Nephron progenitor cell (in vitro differentiated cells): ENCODE measurements around the gene SPRED2.

ENCODE experiments used
- DNase-seq: peaks from one replicate; pipeline ENCODE4 v3.0.0; 2021
- H3K27ac Mint-ChIP-seq: 2 replicates; pipeline ENCODE4 v1.8.0; 2021; ENCODE audit warnings: mild to moderate bottlenecking, moderate library complexity, mixed read lengths
- H3K27me3 Mint-ChIP-seq: 2 replicates; pipeline ENCODE4 v1.8.0; 2021; ENCODE audit warnings: mild to moderate bottlenecking, low read depth, mixed read lengths; ENCODE audit not compliant: poor library complexity
- H3K36me3 Mint-ChIP-seq: 2 replicates; pipeline ENCODE4 v1.8.0; 2021; ENCODE audit warnings: low read depth, mixed read lengths
- H3K4me1 Mint-ChIP-seq: 2 replicates; pipeline ENCODE4 v1.8.0; 2021; ENCODE audit warnings: mixed read lengths
- H3K4me3 Mint-ChIP-seq: 2 replicates; pipeline ENCODE4 v1.8.0; 2021; ENCODE audit warnings: mild to moderate bottlenecking, moderate library complexity, mixed read lengths
- H3K9me3 Mint-ChIP-seq: 2 replicates; pipeline ENCODE4 v1.8.0; 2021; ENCODE audit warnings: mild to moderate bottlenecking, moderate library complexity, mixed read lengths
- CTCF ChIP-seq: fragments of 200-600 bp; sonication (generic); IDR thresholded peaks from 2 replicates; pipeline ENCODE4 v1.5.0; 2021; ENCODE audit warnings: antibody characterized with exemption

SPRED2 gene

GRCh38 chr2:65369980-65370379, 62.4 kb downstream of the SPRED2 start:
- H3K9me3 Mint-ChIP-seq: no peaks in the 10 kb centered on the region
- DNase-seq: no peak
- no peak for TF ChIP-seq CTCF
- H3K4me3 Mint-ChIP-seq: no peak overlapping the region
- no peak overlapping the region for H3K27ac Mint-ChIP-seq
- peaks cover 85% of the 10 kb centered on the region for H3K4me1 Mint-ChIP-seq
- H3K27me3 Mint-ChIP-seq: peaks cover under 1% of the 10 kb centered on the region
- peaks cover 11% of the 10 kb centered on the region for H3K36me3 Mint-ChIP-seq

- H3K4me1 Mint-ChIP-seq: peaks cover 83% of the 10 kb centered on the region
- no peaks in the 10 kb centered on the region for H3K27me3 Mint-ChIP-seq
- no peak overlapping the region for H3K4me3 Mint-ChIP-seq
- no peak overlapping the region for H3K27ac Mint-ChIP-seq
- peaks cover 11% of the 10 kb centered on the region for H3K36me3 Mint-ChIP-seq
- no peak for DNase-seq
- TF ChIP-seq CTCF: no peak
- H3K9me3 Mint-ChIP-seq: no peaks in the 10 kb centered on the region
These were observed 62.8 kb downstream of the SPRED2 start for GRCh38 chr2:65369574-65369973.

GRCh38 chr2:65368468-65368867, 63.9 kb downstream of the SPRED2 start:
- peaks cover 86% of the 10 kb centered on the region for H3K4me1 Mint-ChIP-seq
- H3K9me3 Mint-ChIP-seq: no peaks in the 10 kb centered on the region
- H3K27ac Mint-ChIP-seq: no peak overlapping the region
- DNase-seq: no peak
- H3K4me3 Mint-ChIP-seq: no peak overlapping the region
- TF ChIP-seq CTCF: no peak
- H3K36me3 Mint-ChIP-seq: peaks cover 10% of the 10 kb centered on the region
- no peaks in the 10 kb centered on the region for H3K27me3 Mint-ChIP-seq

- TF ChIP-seq CTCF: no peak
- Mint-ChIP-seq H3K27me3 (no peaks in the 10 kb centered on the region), H3K4me3 (no peak overlapping the region), H3K9me3 (no peaks in the 10 kb centered on the region), H3K36me3 (peaks cover 9% of the 10 kb centered on the region), H3K27ac (no peak overlapping the region), H3K4me1 (peaks cover 81% of the 10 kb centered on the region)
- no peak for DNase-seq
These were observed 64.9 kb downstream of the SPRED2 start for GRCh38 chr2:65367524-65367923.

GRCh38 chr2:65366595-65367125, 65.7 kb downstream of the SPRED2 start:
- no peak for DNase-seq
- Mint-ChIP-seq H3K4me3 (no peak overlapping the region), H3K9me3 (no peaks in the 10 kb centered on the region), H3K27ac (peak overlapping the region; percentile 30), H3K36me3 (peaks cover 9% of the 10 kb centered on the region), H3K4me1 (peaks cover 80% of the 10 kb centered on the region), H3K27me3 (no peaks in the 10 kb centered on the region)
- no peak for TF ChIP-seq CTCF

GRCh38 chr2:65364986-65365733, 67.2 kb downstream of the SPRED2 start:
- no peaks in the 10 kb centered on the region for H3K9me3 Mint-ChIP-seq
- DNase-seq: no peak
- H3K4me1 Mint-ChIP-seq: peaks cover 75% of the 10 kb centered on the region
- no peak for TF ChIP-seq CTCF
- peak overlapping the region; percentile 38 for H3K27ac Mint-ChIP-seq
- H3K27me3 Mint-ChIP-seq: no peaks in the 10 kb centered on the region
- no peak overlapping the region for H3K4me3 Mint-ChIP-seq
- H3K36me3 Mint-ChIP-seq: peaks cover 12% of the 10 kb centered on the region
